SK-N-SH treated with all-trans-retinoic acid at 6 μM for 48 hours (cell line): Measurements from ENCODE around the gene CDH4.
A peak's percentile ranks its signal among the peaks of the same experiment; 100 is the strongest.

Experiments
- ATAC-seq: fragments of 200-7000 bp; cut with Tn5 transposase; 3 replicates; pipeline ENCODE4 v1.9.1; 2020; ENCODE audit warnings: mild to moderate bottlenecking, moderate library complexity
- ARNTL ChIP-seq: fragments of 450-650 bp; formaldehyde crosslinking; IDR thresholded peaks from 2 replicates; pipeline ENCODE4 v1.5.0; 2020; ENCODE audit warnings: low read depth, mild to moderate bottlenecking, moderate library complexity, borderline replicate concordance
- BACH2 ChIP-seq: fragments of 250-450 bp; sonication (Bioruptor Pico); IDR thresholded peaks from 2 replicates; pipeline ENCODE4 v1.9.0; 2021; ENCODE audit warnings: mild to moderate bottlenecking, borderline replicate concordance
- CSDC2 ChIP-seq: fragments of 250-450 bp; sonication (Bioruptor Pico); IDR thresholded peaks from 2 replicates; pipeline ENCODE4 v1.5.0; 2020; ENCODE audit warnings: mild to moderate bottlenecking, moderate library complexity
- GLIS3 ChIP-seq: fragments of 250-450 bp; sonication (Bioruptor Pico); IDR thresholded peaks from 2 replicates; pipeline ENCODE4 v1.5.0; 2020; ENCODE audit warnings: mild to moderate bottlenecking, moderate library complexity
- ISL1 ChIP-seq: fragments of 250-450 bp; sonication (Bioruptor Pico); IDR thresholded peaks from 2 replicates; pipeline ENCODE4 v2.1.2; 2022; ENCODE audit warnings: mild to moderate bottlenecking, moderate library complexity
- OSR1 ChIP-seq: fragments of 250-450 bp; sonication (Bioruptor Pico); IDR thresholded peaks from 2 replicates; pipeline ENCODE4 v1.8.0; 2022; ENCODE audit warnings: moderate library complexity, mild to moderate bottlenecking, inconsistent platforms
- POU6F1 ChIP-seq: fragments of 250-450 bp; sonication (Bioruptor Pico); IDR thresholded peaks from 2 replicates; pipeline ENCODE4 v1.8.0; 2021; ENCODE audit warnings: low read depth, mild to moderate bottlenecking, moderate library complexity, borderline replicate concordance
- PPARA ChIP-seq: fragments of 250-450 bp; sonication (Bioruptor Pico); IDR thresholded peaks from 2 replicates; pipeline ENCODE4 v1.5.0; 2020; ENCODE audit warnings: mild to moderate bottlenecking, borderline replicate concordance
- RARB ChIP-seq: fragments of 250-450 bp; sonication (Bioruptor Pico); IDR thresholded peaks from 2 replicates; pipeline ENCODE4 v1.8.0; 2021; ENCODE audit warnings: mild to moderate bottlenecking, moderate library complexity
- SNAI2 ChIP-seq: fragments of 250-450 bp; sonication (Bioruptor Pico); IDR thresholded peaks from 2 replicates; pipeline ENCODE4 v1.5.0; 2020; ENCODE audit warnings: mild to moderate bottlenecking, moderate library complexity
- TCF4 ChIP-seq: fragments of 250-450 bp; sonication (Bioruptor Pico); IDR thresholded peaks from 2 replicates; pipeline ENCODE4 v1.8.0; 2021; ENCODE audit warnings: mild to moderate bottlenecking, moderate library complexity, borderline replicate concordance
- TOX ChIP-seq: fragments of 250-450 bp; sonication (Bioruptor Pico); IDR thresholded peaks from 2 replicates; pipeline ENCODE4 v1.8.0; 2021; ENCODE audit warnings: mild to moderate bottlenecking, moderate library complexity, borderline replicate concordance
- ZC3H10 ChIP-seq: fragments of 250-450 bp; sonication (Bioruptor Pico); IDR thresholded peaks from 2 replicates; pipeline ENCODE4 v1.5.1; 2021; ENCODE audit warnings: mild to moderate bottlenecking, moderate library complexity
- ZFP3 ChIP-seq: fragments of 250-450 bp; sonication (Bioruptor Pico); IDR thresholded peaks from 2 replicates; pipeline ENCODE4 v1.5.0; 2020; ENCODE audit warnings: mild to moderate bottlenecking, moderate library complexity
- ZFP30 ChIP-seq: fragments of 450-650 bp; formaldehyde crosslinking; IDR thresholded peaks from 2 replicates; pipeline ENCODE4 v1.5.0; 2022; ENCODE audit warnings: mild to moderate bottlenecking, moderate library complexity
- ZNF565 ChIP-seq: fragments of 450-650 bp; formaldehyde crosslinking; conservative IDR thresholded peaks from 2 replicates; pipeline ENCODE4 v1.5.0; 2020; ENCODE audit warnings: low read depth, mild to moderate bottlenecking, moderate library complexity
- ZNF70 ChIP-seq: fragments of 450-650 bp; formaldehyde crosslinking; IDR thresholded peaks from 2 replicates; pipeline ENCODE4 v1.5.0; 2020; ENCODE audit warnings: mild to moderate bottlenecking, moderate library complexity
- ZNF8 ChIP-seq: fragments of 450-650 bp; formaldehyde crosslinking; IDR thresholded peaks from 2 replicates; pipeline ENCODE4 v1.5.0; 2020; ENCODE audit warnings: mild to moderate bottlenecking, moderate library complexity
- TF ChIP-seq, protein P1 (sequence below): fragments of 250-450 bp; sonication (Bioruptor Pico); IDR thresholded peaks from 2 replicates; pipeline ENCODE4 v1.5.1; 2020; ENCODE audit warnings: low read depth, mild to moderate bottlenecking, moderate library complexity
- TF ChIP-seq, protein P2 (sequence below): fragments of 250-450 bp; sonication (Bioruptor Pico); IDR thresholded peaks from 2 replicates; pipeline ENCODE4 v1.5.0; 2020; ENCODE audit warnings: mild to moderate bottlenecking, moderate library complexity
- TF ChIP-seq, protein P3 (sequence below): fragments of 250-450 bp; sonication (Bioruptor Pico); IDR thresholded peaks from 2 replicates; pipeline ENCODE4 v1.8.0; 2020; ENCODE audit warnings: mild to moderate bottlenecking, moderate library complexity, borderline replicate concordance

CDH4 gene

DNA sequence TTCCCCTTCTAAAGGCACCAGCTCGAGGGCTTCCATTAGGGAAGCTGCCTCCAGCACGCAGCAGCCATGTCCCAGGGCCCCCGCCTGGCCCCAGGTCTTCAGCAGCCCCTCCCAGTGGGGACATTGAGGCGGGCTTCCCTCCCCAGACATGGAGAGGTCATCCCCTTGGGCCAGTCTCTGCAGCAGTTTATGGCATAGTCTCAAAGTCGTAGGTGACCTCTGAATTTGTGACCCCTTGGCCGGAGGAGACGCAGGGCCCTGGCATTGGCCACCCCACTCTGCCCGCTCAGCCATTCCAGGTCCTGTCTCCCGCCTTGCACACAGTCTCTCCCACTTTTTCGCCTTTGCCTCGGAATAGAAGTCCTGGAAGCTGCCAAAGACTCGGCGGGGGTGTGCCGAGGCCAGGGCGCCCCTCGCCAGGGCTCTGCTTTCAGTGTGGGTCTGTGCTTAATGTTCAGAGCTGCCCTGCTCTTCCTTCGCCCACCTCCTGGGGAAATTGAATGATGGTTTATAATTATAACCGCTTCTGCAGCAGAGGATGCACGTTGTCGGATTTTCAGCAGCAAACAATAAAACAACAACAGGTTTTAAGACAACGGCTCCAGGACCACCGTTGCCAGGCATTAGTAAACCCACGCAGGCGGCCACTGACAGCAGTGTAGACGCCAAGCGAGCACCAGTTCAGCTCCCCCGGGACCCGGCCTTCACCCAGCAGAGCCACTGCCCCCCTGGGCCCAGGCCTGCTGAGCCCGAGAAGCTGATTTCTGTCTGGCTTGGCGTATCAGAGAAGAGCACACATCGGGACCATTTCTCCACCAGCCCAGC, 626.6 kb downstream of the CDH4 start:
- TF ChIP-seq TOX (CRISPR knock-in tag) (no peak), POU6F1 (no peak), ISL1 (CRISPR knock-in tag) (no peak), GLIS3 (CRISPR knock-in tag) (no peak), SNAI2 (CRISPR knock-in tag) (no peak), ZC3H10 (CRISPR knock-in tag) (no peak), ZNF70 (CRISPR knock-in tag) (no peak), ZNF8 (CRISPR knock-in tag) (no peak), PPARA (CRISPR knock-in tag) (no peak), BACH2 (CRISPR knock-in tag) (no peak), OSR1 (no peak), ARNTL (CRISPR knock-in tag) (no peak), TCF4 (CRISPR knock-in tag) (no peak), RARB (CRISPR knock-in tag) (no peak), ZFP3 (CRISPR knock-in tag) (no peak), CSDC2 (CRISPR knock-in tag) (no peak), ZFP30 (no peak)
- TF ChIP-seq, protein P1, sequence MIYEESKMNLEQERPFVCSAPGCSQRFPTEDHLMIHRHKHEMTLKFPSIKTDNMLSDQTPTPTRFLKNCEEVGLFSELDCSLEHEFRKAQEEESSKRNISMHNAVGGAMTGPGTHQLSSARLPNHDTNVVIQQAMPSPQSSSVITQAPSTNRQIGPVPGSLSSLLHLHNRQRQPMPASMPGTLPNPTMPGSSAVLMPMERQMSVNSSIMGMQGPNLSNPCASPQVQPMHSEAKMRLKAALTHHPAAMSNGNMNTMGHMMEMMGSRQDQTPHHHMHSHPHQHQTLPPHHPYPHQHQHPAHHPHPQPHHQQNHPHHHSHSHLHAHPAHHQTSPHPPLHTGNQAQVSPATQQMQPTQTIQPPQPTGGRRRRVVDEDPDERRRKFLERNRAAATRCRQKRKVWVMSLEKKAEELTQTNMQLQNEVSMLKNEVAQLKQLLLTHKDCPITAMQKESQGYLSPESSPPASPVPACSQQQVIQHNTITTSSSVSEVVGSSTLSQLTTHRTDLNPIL (CRISPR knock-in tag), result no peak
- TF ChIP-seq, protein P2, sequence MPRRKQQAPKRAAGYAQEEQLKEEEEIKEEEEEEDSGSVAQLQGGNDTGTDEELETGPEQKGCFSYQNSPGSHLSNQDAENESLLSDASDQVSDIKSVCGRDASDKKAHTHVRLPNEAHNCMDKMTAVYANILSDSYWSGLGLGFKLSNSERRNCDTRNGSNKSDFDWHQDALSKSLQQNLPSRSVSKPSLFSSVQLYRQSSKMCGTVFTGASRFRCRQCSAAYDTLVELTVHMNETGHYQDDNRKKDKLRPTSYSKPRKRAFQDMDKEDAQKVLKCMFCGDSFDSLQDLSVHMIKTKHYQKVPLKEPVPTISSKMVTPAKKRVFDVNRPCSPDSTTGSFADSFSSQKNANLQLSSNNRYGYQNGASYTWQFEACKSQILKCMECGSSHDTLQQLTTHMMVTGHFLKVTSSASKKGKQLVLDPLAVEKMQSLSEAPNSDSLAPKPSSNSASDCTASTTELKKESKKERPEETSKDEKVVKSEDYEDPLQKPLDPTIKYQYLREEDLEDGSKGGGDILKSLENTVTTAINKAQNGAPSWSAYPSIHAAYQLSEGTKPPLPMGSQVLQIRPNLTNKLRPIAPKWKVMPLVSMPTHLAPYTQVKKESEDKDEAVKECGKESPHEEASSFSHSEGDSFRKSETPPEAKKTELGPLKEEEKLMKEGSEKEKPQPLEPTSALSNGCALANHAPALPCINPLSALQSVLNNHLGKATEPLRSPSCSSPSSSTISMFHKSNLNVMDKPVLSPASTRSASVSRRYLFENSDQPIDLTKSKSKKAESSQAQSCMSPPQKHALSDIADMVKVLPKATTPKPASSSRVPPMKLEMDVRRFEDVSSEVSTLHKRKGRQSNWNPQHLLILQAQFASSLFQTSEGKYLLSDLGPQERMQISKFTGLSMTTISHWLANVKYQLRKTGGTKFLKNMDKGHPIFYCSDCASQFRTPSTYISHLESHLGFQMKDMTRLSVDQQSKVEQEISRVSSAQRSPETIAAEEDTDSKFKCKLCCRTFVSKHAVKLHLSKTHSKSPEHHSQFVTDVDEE, result no peak
- TF ChIP-seq, protein P3, sequence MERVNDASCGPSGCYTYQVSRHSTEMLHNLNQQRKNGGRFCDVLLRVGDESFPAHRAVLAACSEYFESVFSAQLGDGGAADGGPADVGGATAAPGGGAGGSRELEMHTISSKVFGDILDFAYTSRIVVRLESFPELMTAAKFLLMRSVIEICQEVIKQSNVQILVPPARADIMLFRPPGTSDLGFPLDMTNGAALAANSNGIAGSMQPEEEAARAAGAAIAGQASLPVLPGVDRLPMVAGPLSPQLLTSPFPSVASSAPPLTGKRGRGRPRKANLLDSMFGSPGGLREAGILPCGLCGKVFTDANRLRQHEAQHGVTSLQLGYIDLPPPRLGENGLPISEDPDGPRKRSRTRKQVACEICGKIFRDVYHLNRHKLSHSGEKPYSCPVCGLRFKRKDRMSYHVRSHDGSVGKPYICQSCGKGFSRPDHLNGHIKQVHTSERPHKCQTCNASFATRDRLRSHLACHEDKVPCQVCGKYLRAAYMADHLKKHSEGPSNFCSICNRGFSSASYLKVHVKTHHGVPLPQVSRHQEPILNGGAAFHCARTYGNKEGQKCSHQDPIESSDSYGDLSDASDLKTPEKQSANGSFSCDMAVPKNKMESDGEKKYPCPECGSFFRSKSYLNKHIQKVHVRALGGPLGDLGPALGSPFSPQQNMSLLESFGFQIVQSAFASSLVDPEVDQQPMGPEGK (CRISPR knock-in tag), result no peak
- ATAC-seq, result no peak

GRCh38 chr20:61879303-61879620, 627.2 kb downstream of the CDH4 start:
- TF ChIP-seq OSR1 (no peak), BACH2 (CRISPR knock-in tag) (no peak), ZFP3 (CRISPR knock-in tag) (no peak), PPARA (CRISPR knock-in tag) (no peak), CSDC2 (CRISPR knock-in tag) (no peak), RARB (CRISPR knock-in tag) (no peak), POU6F1 (no peak), ARNTL (CRISPR knock-in tag) (no peak)
- no peak for ATAC-seq

- no peak for TF ChIP-seq PPARA (CRISPR knock-in tag)
- no peak for TF ChIP-seq OSR1
- no peak for TF ChIP-seq POU6F1
- TF ChIP-seq ZNF565 (CRISPR knock-in tag), result no peak
- TF ChIP-seq ZNF70 (CRISPR knock-in tag), result peak; percentile 82
- no peak for ATAC-seq
Observed at GRCh38 chr20:61879694-61880093, 627.6 kb downstream of the CDH4 start.
